GM06990 (cell line): ENCODE measurements around the gene TAF9B.

Experiments
- DNase-seq: peaks from one replicate; pipeline ENCODE4 v3.0.0-alpha.2; 2011; ENCODE audit not compliant: insufficient read length; ENCODE audit errors: extremely low read depth
- H3K27me3 ChIP-seq: replicated peaks from 2 replicates; pipeline ENCODE4 v1.6.0; 2011; ENCODE audit warnings: low read length; ENCODE audit not compliant: control insufficient read depth, insufficient read depth
- H3K36me3 ChIP-seq: 2 replicates; pipeline ENCODE4 v1.5.1; 2011; ENCODE audit warnings: low read length; ENCODE audit not compliant: control insufficient read depth, insufficient read depth
- H3K4me3 ChIP-seq: replicated peaks from 2 replicates; pipeline ENCODE4 v1.5.1; 2011; ENCODE audit warnings: low read depth, mild to moderate bottlenecking, control low read depth, low read length
- TF ChIP-seq, protein P1 (sequence below): IDR thresholded peaks from 2 replicates; pipeline ENCODE4 v1.5.1; 2011; ENCODE audit warnings: low read length, control low read depth, mild to moderate bottlenecking, inconsistent platforms; ENCODE audit not compliant: insufficient read depth, poor library complexity, severe bottlenecking

TAF9B gene

DNA sequence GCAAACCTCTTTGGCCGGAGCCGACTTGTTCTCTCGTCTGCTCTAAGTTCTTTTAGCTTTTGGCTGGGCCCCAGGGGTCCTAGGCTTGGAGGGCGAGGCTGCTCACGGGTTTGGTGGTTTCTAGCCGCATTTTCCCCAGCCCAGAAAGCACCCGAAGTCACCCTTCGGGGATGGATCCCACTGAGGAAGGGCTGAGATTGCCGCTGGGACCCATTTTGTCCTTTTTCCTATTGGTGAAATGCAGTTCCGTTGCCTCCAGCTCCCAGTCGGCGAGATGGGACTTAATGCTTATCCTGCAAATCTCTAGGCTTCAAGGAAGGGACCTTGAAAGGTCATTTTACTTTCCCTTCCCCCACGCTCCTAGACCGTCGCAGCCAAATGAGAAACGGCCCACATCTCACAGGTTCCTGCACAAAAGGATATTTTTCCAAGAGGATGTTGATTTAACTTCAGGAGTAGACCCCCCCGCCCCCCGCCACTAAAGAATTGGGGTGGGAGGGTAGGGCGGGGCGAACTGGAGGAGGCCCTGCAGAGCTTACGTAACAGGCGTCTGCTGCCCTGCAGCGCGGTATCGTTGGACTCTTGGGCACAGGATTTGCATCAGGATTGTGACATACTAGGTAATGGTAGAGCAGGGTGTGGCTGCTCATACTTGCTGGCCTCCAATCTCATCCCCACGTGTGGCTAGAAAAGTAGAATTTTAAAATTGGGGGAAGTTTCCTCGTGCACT lies 34.8 kb downstream of the TAF9B start:
- Histone ChIP-seq H3K36me3 (no peaks in the 10 kb centered on the region), H3K4me3 (peak overlapping the region; percentile 85), H3K27me3 (no peaks in the 10 kb centered on the region)
- TF ChIP-seq, protein P1, sequence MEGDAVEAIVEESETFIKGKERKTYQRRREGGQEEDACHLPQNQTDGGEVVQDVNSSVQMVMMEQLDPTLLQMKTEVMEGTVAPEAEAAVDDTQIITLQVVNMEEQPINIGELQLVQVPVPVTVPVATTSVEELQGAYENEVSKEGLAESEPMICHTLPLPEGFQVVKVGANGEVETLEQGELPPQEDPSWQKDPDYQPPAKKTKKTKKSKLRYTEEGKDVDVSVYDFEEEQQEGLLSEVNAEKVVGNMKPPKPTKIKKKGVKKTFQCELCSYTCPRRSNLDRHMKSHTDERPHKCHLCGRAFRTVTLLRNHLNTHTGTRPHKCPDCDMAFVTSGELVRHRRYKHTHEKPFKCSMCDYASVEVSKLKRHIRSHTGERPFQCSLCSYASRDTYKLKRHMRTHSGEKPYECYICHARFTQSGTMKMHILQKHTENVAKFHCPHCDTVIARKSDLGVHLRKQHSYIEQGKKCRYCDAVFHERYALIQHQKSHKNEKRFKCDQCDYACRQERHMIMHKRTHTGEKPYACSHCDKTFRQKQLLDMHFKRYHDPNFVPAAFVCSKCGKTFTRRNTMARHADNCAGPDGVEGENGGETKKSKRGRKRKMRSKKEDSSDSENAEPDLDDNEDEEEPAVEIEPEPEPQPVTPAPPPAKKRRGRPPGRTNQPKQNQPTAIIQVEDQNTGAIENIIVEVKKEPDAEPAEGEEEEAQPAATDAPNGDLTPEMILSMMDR: no peak
- DNase-seq: peak; percentile 32

- DNase-seq: peak; percentile 98
- Histone ChIP-seq H3K4me3 (peak within 1 kb of the TSS; percentile 85), H3K36me3 (no peaks in the 10 kb centered on the region), H3K27me3 (no peaks in the 10 kb centered on the region)
- TF ChIP-seq, protein P1: no peak
Observed at GRCh38 chrX:78103623-78104446, 35.6 kb downstream of the TAF9B start, which contains the start of gene PGK1. Gene PGK1, plus strand, starts transcription at chrX:78104248. Its CDS starts 93 bp downstream, at chrX:78104341.

DNA sequence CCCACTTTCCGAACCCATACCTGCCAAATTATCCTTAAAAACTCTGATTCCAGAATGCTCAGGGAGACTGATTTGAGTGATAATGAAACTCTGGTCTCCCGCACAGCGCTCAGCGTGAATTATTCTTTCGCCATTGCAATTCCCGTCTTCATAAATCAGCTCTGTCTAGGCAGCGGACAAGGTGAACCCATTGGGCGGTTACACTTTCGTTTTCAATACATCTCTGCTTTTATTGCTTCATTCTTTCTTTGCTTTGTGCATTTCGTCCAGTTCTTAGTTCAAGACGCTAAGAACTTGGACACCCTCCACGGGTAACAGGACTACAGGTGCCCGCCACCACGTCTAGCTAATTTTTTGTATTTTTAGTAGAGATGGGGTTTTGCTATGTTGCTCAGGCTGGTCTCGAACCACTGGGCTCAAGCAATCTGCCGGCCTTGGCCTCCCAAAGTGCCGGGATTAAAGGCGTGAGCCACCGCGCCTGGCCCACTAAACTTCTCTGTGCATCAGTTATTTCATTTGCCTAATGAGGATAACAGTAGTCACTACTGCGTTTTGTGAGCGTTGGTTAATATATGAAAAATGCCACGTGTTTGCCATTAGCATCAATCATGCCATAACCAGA lies 36.3 kb downstream of the TAF9B start:
- no peak for DNase-seq
- H3K36me3 ChIP-seq: no peaks in the 10 kb centered on the region
- H3K4me3 ChIP-seq: peak overlapping the region; percentile 58
- TF ChIP-seq, protein P1: no peak
- H3K27me3 ChIP-seq: no peaks in the 10 kb centered on the region

- DNase-seq: no peak
- H3K36me3 ChIP-seq: no peaks in the 10 kb centered on the region
- H3K27me3 ChIP-seq: no peaks in the 10 kb centered on the region
- H3K4me3 ChIP-seq: no peak overlapping the region
- TF ChIP-seq, protein P1: no peak
Observed at GRCh38 chrX:78102091-78102490, 37.4 kb downstream of the TAF9B start.

GRCh38 chrX:78098108-78098507 lies 41.3 kb downstream of the TAF9B start:
- no peak overlapping the region for H3K4me3 ChIP-seq
- H3K36me3 ChIP-seq: no peaks in the 10 kb centered on the region
- TF ChIP-seq, protein P1: no peak
- no peak for DNase-seq
- no peaks in the 10 kb centered on the region for H3K27me3 ChIP-seq
